H9 (cell line): ENCODE results near the gene SIGLEC10. TPM values are rescaled to one million over a fixed set of nuclear protein-coding genes. Genes with fewer than 3 reads are reported as not detected.

ENCODE experiments used
- DNase-seq: peaks from one replicate; pipeline ENCODE4 v3.0.0-alpha.2; 2017
- H2AFZ ChIP-seq: one replicate; pipeline ENCODE4 v1.6.1; 2013; ENCODE audit warnings: mild to moderate bottlenecking, low read length, control low read depth, moderate library complexity
- H2AK5ac ChIP-seq: 2 replicates; pipeline ENCODE4 v1.6.1; 2013; ENCODE audit warnings: low read length, control low read depth, mixed read lengths; ENCODE audit not compliant: insufficient read length
- H2BK120ac ChIP-seq: one replicate; pipeline ENCODE4 v1.6.1; 2013; ENCODE audit warnings: low read depth, mild to moderate bottlenecking, low read length, control low read depth, inconsistent platforms; ENCODE audit not compliant: poor library complexity, severe bottlenecking
- H2BK12ac ChIP-seq: 2 replicates; pipeline ENCODE4 v1.6.1; 2013; ENCODE audit warnings: low read length, control low read depth, mixed read lengths, low read depth; ENCODE audit not compliant: insufficient read length
- H2BK15ac ChIP-seq: 2 replicates; pipeline ENCODE4 v1.6.1; 2013; ENCODE audit warnings: low read depth, low read length, control low read depth
- H2BK20ac ChIP-seq: one replicate; pipeline ENCODE4 v1.6.1; 2013; ENCODE audit warnings: low read depth, mild to moderate bottlenecking, low read length, control low read depth, inconsistent platforms; ENCODE audit not compliant: poor library complexity, severe bottlenecking
- H2BK5ac ChIP-seq: 2 replicates; pipeline ENCODE4 v1.6.1; 2013; ENCODE audit warnings: low read length, control low read depth, mixed read lengths; ENCODE audit not compliant: insufficient read length
- H3K14ac ChIP-seq: 2 replicates; pipeline ENCODE4 v1.6.1; 2013; ENCODE audit warnings: low read length, control low read depth; ENCODE audit not compliant: insufficient read depth
- H3K18ac ChIP-seq: 2 replicates; pipeline ENCODE4 v1.6.1; 2013; ENCODE audit warnings: low read depth, mild to moderate bottlenecking, mixed read lengths, low read length, control low read depth; ENCODE audit not compliant: insufficient read length
- H3K23ac ChIP-seq: 2 replicates; pipeline ENCODE4 v1.6.1; 2013; ENCODE audit warnings: low read length, control low read depth, mixed read lengths, low read depth; ENCODE audit not compliant: insufficient read length
- H3K23me2 ChIP-seq: 2 replicates; pipeline ENCODE4 v1.6.1; 2013; ENCODE audit warnings: low read depth, mild to moderate bottlenecking, mixed read lengths, low read length, control low read depth; ENCODE audit not compliant: insufficient read length, poor library complexity, severe bottlenecking
- H3K27ac ChIP-seq: 2 replicates; pipeline ENCODE4 v1.5.1; 2013; ENCODE audit warnings: low read length, control low read depth, mixed read lengths, low read depth; ENCODE audit not compliant: insufficient read length
- H3K27me3 ChIP-seq: 2 replicates; pipeline ENCODE4 v1.6.1; 2013; ENCODE audit warnings: low read length, control low read depth, inconsistent platforms; ENCODE audit not compliant: insufficient read depth
- H3K4ac ChIP-seq: 2 replicates; pipeline ENCODE4 v1.6.1; 2013; ENCODE audit warnings: low read depth, mild to moderate bottlenecking, control low read depth, inconsistent platforms, low read length, moderate library complexity
- H3K4me1 ChIP-seq: 2 replicates; pipeline ENCODE4 v1.6.1; 2013; ENCODE audit warnings: low read length, control low read depth, inconsistent platforms; ENCODE audit not compliant: insufficient read depth
- H3K4me2 ChIP-seq: 2 replicates; pipeline ENCODE4 v1.6.1; 2013; ENCODE audit warnings: low read length, control low read depth, mixed read lengths; ENCODE audit not compliant: insufficient read length, insufficient read depth
- H3K56ac ChIP-seq: 2 replicates; pipeline ENCODE4 v1.6.1; 2013; ENCODE audit warnings: low read depth, mild to moderate bottlenecking, mixed read lengths, low read length, control low read depth; ENCODE audit not compliant: insufficient read length
- H3K79me1 ChIP-seq: 2 replicates; pipeline ENCODE4 v1.6.1; 2013; ENCODE audit warnings: low read depth, mild to moderate bottlenecking, moderate library complexity, low read length, control low read depth, inconsistent platforms; ENCODE audit not compliant: insufficient read depth, poor library complexity, severe bottlenecking
- H3K79me2 ChIP-seq: 2 replicates; pipeline ENCODE4 v1.6.1; 2013; ENCODE audit warnings: low read length, control low read depth, inconsistent platforms; ENCODE audit not compliant: insufficient read depth
- H3K9ac ChIP-seq: 2 replicates; pipeline ENCODE4 v1.6.1; 2013; ENCODE audit warnings: low read length, control low read depth, mixed read lengths; ENCODE audit not compliant: insufficient read length; ENCODE audit errors: extremely low read depth
- H3K9me3 ChIP-seq: one replicate; pipeline ENCODE4 v1.6.1; 2013; ENCODE audit warnings: low read depth, low read length, inconsistent platforms; ENCODE audit not compliant: control insufficient read depth
- H3T11ph ChIP-seq: one replicate; pipeline ENCODE4 v1.6.1; 2013; ENCODE audit warnings: mild to moderate bottlenecking, low read length, control low read depth, inconsistent platforms
- H4K20me1 ChIP-seq: one replicate; pipeline ENCODE4 v1.6.1; 2013; ENCODE audit not compliant: control insufficient read depth, insufficient read length, insufficient read depth
- H4K5ac ChIP-seq: 2 replicates; pipeline ENCODE4 v1.6.1; 2013; ENCODE audit warnings: low read depth, mild to moderate bottlenecking, mixed read lengths, low read length, control low read depth; ENCODE audit not compliant: insufficient read length
- H4K8ac ChIP-seq: replicated peaks from 2 replicates; pipeline ENCODE4 v1.6.1; 2013; ENCODE audit warnings: low read length, control low read depth, mixed read lengths, low read depth; ENCODE audit not compliant: insufficient read length
- H4K91ac ChIP-seq: 2 replicates; pipeline ENCODE4 v1.6.1; 2013; ENCODE audit warnings: low read depth, mild to moderate bottlenecking, moderate library complexity, mixed read lengths, low read length, control low read depth; ENCODE audit not compliant: insufficient read length
- H3K27ac Mint-ChIP-seq, 3 experiments: 2 replicates in 2 of 3; 3 replicates in 1 of 3; pipeline ENCODE4 v1.8.0; 2020 to 2021; ENCODE audit warnings: mixed read lengths in 3 of 3, mild to moderate bottlenecking in 1 of 3, moderate library complexity in 1 of 3
- H3K27me3 Mint-ChIP-seq: 2 replicates; pipeline ENCODE4 v1.8.0; 2021; ENCODE audit warnings: low read depth, mild to moderate bottlenecking, moderate library complexity, mixed read lengths
- H3K36me3 Mint-ChIP-seq, 3 experiments: 2 replicates in 2 of 3; 3 replicates in 1 of 3; pipeline ENCODE4 v1.8.0; 2020 to 2021; ENCODE audit warnings: low read depth in 3 of 3, mixed read lengths in 3 of 3; ENCODE audit not compliant: insufficient read depth in 1 of 3
- H3K4me1 Mint-ChIP-seq, 2 experiments: 2 replicates each; pipeline ENCODE4 v1.8.0; 2020; ENCODE audit warnings: mixed read lengths in 2 of 2
- H3K4me3 Mint-ChIP-seq, 2 experiments: 2 replicates in 1 of 2; 3 replicates in 1 of 2; pipeline ENCODE4 v1.8.0; 2020 to 2021; ENCODE audit warnings: mild to moderate bottlenecking in 2 of 2, mixed read lengths in 2 of 2, moderate library complexity in 1 of 2
- H3K9me3 Mint-ChIP-seq, 2 experiments: 2 replicates in 1 of 2; 3 replicates in 1 of 2; pipeline ENCODE4 v1.8.0; 2020; ENCODE audit warnings: mild to moderate bottlenecking in 2 of 2, mixed read lengths in 2 of 2, moderate library complexity in 1 of 2
- WGBS: extraction: QIAGEN DNeasy Blood & Tissue Kit; methylation state at CpG from one replicate; pipeline ENCODE4 v1.1.7; 2013; ENCODE audit warnings: missing lambda C conversion rate, low lambda C conversion rate, mixed read lengths; ENCODE audit not compliant: insufficient read length; ENCODE audit errors: extremely low coverage; 5-methylcytosine and 5-hydroxymethylcytosine counted together
- total RNA-seq: library from RNA; stranded (reverse); gene quantifications from 2 replicates; pipeline ENCODE4 v1.2.1, GENCODE V29; 2021
- TF ChIP-seq, protein P1 (sequence below): fragments of 200-600 bp; sonication (generic); conservative IDR thresholded peaks from 3 replicates; pipeline ENCODE4 v1.8.0; 2021; ENCODE audit warnings: antibody characterized with exemption, mild to moderate bottlenecking

Gene SIGLEC10
- total RNA-seq, 1 experiment from 2014 or later = not detected

DNA sequence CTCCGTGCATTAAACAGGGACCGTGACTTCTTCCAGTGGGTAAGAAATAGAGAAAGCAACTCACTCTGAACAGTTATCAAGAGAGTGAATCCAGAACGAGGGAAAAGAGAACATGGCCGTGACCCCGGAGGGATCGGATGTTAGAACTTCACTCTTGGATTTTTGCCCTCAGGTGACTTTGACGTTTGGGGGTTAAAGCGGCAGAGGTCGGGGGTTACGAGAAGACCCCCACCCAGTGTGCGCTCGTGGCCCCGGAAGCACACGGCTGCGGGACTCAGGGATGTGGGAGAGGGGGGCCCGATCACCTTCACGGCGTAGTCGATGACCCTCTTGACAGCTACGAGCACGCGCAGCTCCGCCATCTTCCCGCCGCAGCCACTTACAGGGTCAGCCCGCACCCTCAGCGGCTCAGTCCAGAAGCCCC, 51.5 kb downstream of the SIGLEC10 start, which contains the start of gene ETFB:
ETFB (minus strand) TSS at position 424 of the 424 bp plus-strand sequence; CDS start at position 362, 62 bp downstream.
- H3K27ac Mint-ChIP-seq = peak within 1 kb of the TSS; percentile 92 to 98 (median 97)

More for the DNA sequence above, 51.5 kb downstream of the SIGLEC10 start, which contains the start of gene ETFB:
- no peak for DNase-seq
- no peak within 1 kb of the TSS for H2BK15ac ChIP-seq
- H3K4me3 Mint-ChIP-seq = peak within 1 kb of the TSS; percentile 95 to 100
- no peak within 1 kb of the TSS for H3T11ph ChIP-seq
- peaks cover 21% of the 10 kb centered on the region for H3K23me2 ChIP-seq
- peak within 1 kb of the TSS; percentile 89 for H3K4me2 ChIP-seq
- H3K9me3 ChIP-seq = no peaks in the 10 kb centered on the region
- H3K79me1 ChIP-seq = no peaks in the 10 kb centered on the region
- no peak within 1 kb of the TSS for H4K8ac ChIP-seq
- H3K56ac ChIP-seq = no peak within 1 kb of the TSS
- H2BK5ac ChIP-seq = no peak within 1 kb of the TSS
- H3K27ac ChIP-seq = no peak within 1 kb of the TSS
- no peaks in the 10 kb centered on the region for H4K20me1 ChIP-seq
- no peaks in the 10 kb centered on the region for H3K79me2 ChIP-seq
- H3K23ac ChIP-seq = no peak within 1 kb of the TSS
- no peaks in the 10 kb centered on the region for H3K36me3 Mint-ChIP-seq
- peaks cover 36 to 40% of the 10 kb centered on the region in 2 experiments for H3K4me1 Mint-ChIP-seq
- H2AFZ ChIP-seq = no peak within 1 kb of the TSS
- H2BK12ac ChIP-seq = no peak within 1 kb of the TSS
- H4K91ac ChIP-seq = no peak within 1 kb of the TSS
- no peaks in the 10 kb centered on the region for H3K4me1 ChIP-seq
- H3K27me3 ChIP-seq = no peaks in the 10 kb centered on the region
- H3K14ac ChIP-seq = no peak within 1 kb of the TSS; the same call in 1 of the 2 replicates
- no peaks in the 10 kb centered on the region for H3K9me3 Mint-ChIP-seq
- no peak within 1 kb of the TSS for H3K4ac ChIP-seq
- no peak within 1 kb of the TSS for H4K5ac ChIP-seq
- no peak within 1 kb of the TSS for H2BK20ac ChIP-seq
- no peak within 1 kb of the TSS for H2AK5ac ChIP-seq
- peaks cover 5% of the 10 kb centered on the region for H3K27me3 Mint-ChIP-seq
- no CpG with 5 or more reads among the region's 27 CpGs for WGBS
- TF ChIP-seq, protein P1, sequence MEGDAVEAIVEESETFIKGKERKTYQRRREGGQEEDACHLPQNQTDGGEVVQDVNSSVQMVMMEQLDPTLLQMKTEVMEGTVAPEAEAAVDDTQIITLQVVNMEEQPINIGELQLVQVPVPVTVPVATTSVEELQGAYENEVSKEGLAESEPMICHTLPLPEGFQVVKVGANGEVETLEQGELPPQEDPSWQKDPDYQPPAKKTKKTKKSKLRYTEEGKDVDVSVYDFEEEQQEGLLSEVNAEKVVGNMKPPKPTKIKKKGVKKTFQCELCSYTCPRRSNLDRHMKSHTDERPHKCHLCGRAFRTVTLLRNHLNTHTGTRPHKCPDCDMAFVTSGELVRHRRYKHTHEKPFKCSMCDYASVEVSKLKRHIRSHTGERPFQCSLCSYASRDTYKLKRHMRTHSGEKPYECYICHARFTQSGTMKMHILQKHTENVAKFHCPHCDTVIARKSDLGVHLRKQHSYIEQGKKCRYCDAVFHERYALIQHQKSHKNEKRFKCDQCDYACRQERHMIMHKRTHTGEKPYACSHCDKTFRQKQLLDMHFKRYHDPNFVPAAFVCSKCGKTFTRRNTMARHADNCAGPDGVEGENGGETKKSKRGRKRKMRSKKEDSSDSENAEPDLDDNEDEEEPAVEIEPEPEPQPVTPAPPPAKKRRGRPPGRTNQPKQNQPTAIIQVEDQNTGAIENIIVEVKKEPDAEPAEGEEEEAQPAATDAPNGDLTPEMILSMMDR = no peak
- H3K18ac ChIP-seq = no peak within 1 kb of the TSS
- H3K9ac ChIP-seq = peak within 1 kb of the TSS; percentile 62
- H2BK120ac ChIP-seq = no peak within 1 kb of the TSS
